Measurements from ENCODE around the gene B3GALT4.

The B3GALT4 gene

GRCh38 chr6:33323623-33323948 lies 46.7 kb downstream of the B3GALT4 start:
- peaks cover 6% of the 10 kb centered on the region; the same call in 1 of the 2 replicates for H3F3A ChIP-seq (ENCODE audit: insufficient read depth, low read length)
- H3K9ac ChIP-seq (ENCODE audit: low read length) = peak overlapping the region; percentile 79
- no peak overlapping the region for H2AFZ ChIP-seq (ENCODE audit: low read length)
- H3K9me2 ChIP-seq (ENCODE audit: low read depth, low read length) = no peaks in the 10 kb centered on the region
- H3K36me3 ChIP-seq (ENCODE audit: insufficient read depth, low read length) = peaks cover 29% of the 10 kb centered on the region
- peaks cover 10% of the 10 kb centered on the region; the same call in 1 of the 2 replicates for H3K79me2 ChIP-seq (ENCODE audit: insufficient read depth, low read length)
- peak overlapping the region; percentile 83 for H3K4me3 ChIP-seq (ENCODE audit: low read depth, low read length, poor library complexity, severe bottlenecking)
- TF ChIP-seq, protein P1, sequence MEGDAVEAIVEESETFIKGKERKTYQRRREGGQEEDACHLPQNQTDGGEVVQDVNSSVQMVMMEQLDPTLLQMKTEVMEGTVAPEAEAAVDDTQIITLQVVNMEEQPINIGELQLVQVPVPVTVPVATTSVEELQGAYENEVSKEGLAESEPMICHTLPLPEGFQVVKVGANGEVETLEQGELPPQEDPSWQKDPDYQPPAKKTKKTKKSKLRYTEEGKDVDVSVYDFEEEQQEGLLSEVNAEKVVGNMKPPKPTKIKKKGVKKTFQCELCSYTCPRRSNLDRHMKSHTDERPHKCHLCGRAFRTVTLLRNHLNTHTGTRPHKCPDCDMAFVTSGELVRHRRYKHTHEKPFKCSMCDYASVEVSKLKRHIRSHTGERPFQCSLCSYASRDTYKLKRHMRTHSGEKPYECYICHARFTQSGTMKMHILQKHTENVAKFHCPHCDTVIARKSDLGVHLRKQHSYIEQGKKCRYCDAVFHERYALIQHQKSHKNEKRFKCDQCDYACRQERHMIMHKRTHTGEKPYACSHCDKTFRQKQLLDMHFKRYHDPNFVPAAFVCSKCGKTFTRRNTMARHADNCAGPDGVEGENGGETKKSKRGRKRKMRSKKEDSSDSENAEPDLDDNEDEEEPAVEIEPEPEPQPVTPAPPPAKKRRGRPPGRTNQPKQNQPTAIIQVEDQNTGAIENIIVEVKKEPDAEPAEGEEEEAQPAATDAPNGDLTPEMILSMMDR (IDR thresholded peaks at IDR 0.05; ENCODE audit: low read length) = no peak
- TF ChIP-seq EZH2 (IDR thresholded peaks at IDR 0.05; ENCODE audit: borderline replicate concordance, low read length) = no peak
- peak overlapping the region; percentile 96 for H3K4me2 ChIP-seq (ENCODE audit: low read length)
- no peaks in the 10 kb centered on the region for H4K20me1 ChIP-seq (ENCODE audit: insufficient read depth, low read length)
- no peaks in the 10 kb centered on the region for H3K9me3 ChIP-seq (ENCODE audit: low read length)
- peaks cover 60% of the 10 kb centered on the region for H3K4me1 ChIP-seq (ENCODE audit: insufficient read depth, low read length, severe bottlenecking)
- H3K27ac ChIP-seq (ENCODE audit: low read depth, low read length, poor library complexity, severe bottlenecking) = peak overlapping the region; percentile 97
- no peaks in the 10 kb centered on the region for H3K27me3 ChIP-seq (ENCODE audit: insufficient read depth, low read length)

DNA sequence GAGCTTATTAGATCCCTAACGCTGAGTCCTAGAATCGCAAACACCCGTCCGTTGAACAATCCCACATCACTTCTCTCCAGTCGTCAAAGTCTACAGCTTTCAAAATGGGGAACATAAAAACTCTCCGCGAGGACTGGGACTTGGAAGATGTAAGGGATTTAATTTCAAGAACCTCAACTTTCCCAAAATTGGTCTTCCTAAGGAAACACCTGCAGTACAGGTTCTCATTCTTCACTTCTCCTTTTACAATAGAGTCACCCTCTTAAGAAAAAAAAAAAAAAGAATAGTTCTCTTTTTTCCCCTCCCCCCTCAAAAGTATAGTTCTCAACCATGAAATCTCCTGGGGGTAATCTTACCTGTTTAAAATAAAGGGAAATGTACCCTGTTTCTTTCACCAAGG lies 47.2 kb downstream of the B3GALT4 start:
- H3F3A ChIP-seq (ENCODE audit: insufficient read depth, low read length) = peaks cover 4% of the 10 kb centered on the region; the same call in 1 of the 2 replicates
- H3K4me3 ChIP-seq (ENCODE audit: low read depth, low read length, poor library complexity, severe bottlenecking) = peak overlapping the region; percentile 83
- H4K20me1 ChIP-seq (ENCODE audit: insufficient read depth, low read length) = no peaks in the 10 kb centered on the region
- H3K79me2 ChIP-seq (ENCODE audit: insufficient read depth, low read length) = peaks cover 10% of the 10 kb centered on the region; the same call in 1 of the 2 replicates
- TF ChIP-seq, protein P1 (IDR thresholded peaks at IDR 0.05; ENCODE audit: low read length) = no peak
- TF ChIP-seq EZH2 (IDR thresholded peaks at IDR 0.05; ENCODE audit: borderline replicate concordance, low read length) = no peak
- peak overlapping the region; percentile 97 for H3K27ac ChIP-seq (ENCODE audit: low read depth, low read length, poor library complexity, severe bottlenecking)
- H3K9me3 ChIP-seq (ENCODE audit: low read length) = no peaks in the 10 kb centered on the region
- no peaks in the 10 kb centered on the region for H3K9me2 ChIP-seq (ENCODE audit: low read depth, low read length)
- H3K4me1 ChIP-seq (ENCODE audit: insufficient read depth, low read length, severe bottlenecking) = peaks cover 54% of the 10 kb centered on the region
- no peak overlapping the region for H2AFZ ChIP-seq (ENCODE audit: low read length)
- H3K36me3 ChIP-seq (ENCODE audit: insufficient read depth, low read length) = peaks cover 24% of the 10 kb centered on the region
- no peaks in the 10 kb centered on the region for H3K27me3 ChIP-seq (ENCODE audit: insufficient read depth, low read length)
- H3K9ac ChIP-seq (ENCODE audit: low read length) = peak overlapping the region; percentile 79
- H3K4me2 ChIP-seq (ENCODE audit: low read length) = peak overlapping the region; percentile 96
